HG02571 (cell line): ENCODE data around the gene TRPV4.

ENCODE experiments used
- ATAC-seq: cut with Tn5 transposase; IDR thresholded peaks from one replicate; pipeline ENCODE4 v1.9.1; 2021; ENCODE audit warnings: mild to moderate bottlenecking, moderate library complexity; ENCODE audit not compliant: unreplicated experiment

TRPV4 gene

GRCh38 chr12:109741970-109742703, 91.1 kb downstream of the TRPV4 start:
- no peak for ATAC-seq

- ATAC-seq = no peak
These were observed 91.8 kb downstream of the TRPV4 start for GRCh38 chr12:109741286-109741969.

GRCh38 chr12:109740694-109741245, 92.4 kb downstream of the TRPV4 start:
- no peak for ATAC-seq

GRCh38 chr12:109739747-109740693, 93.2 kb downstream of the TRPV4 start:
- no peak for ATAC-seq

GRCh38 chr12:109738878-109739665, 94.1 kb downstream of the TRPV4 start:
- ATAC-seq = no peak

- no peak for ATAC-seq
These were observed 95.0 kb downstream of the TRPV4 start for GRCh38 chr12:109738209-109738608.

GRCh38 chr12:109737631-109738030, 95.6 kb downstream of the TRPV4 start:
- ATAC-seq = no peak

- ATAC-seq = no peak
These were observed 96.1 kb downstream of the TRPV4 start for GRCh38 chr12:109737126-109737525.

GRCh38 chr12:109736552-109737108, 96.6 kb downstream of the TRPV4 start:
- ATAC-seq = no peak

- no peak for ATAC-seq
These were observed 97.2 kb downstream of the TRPV4 start for GRCh38 chr12:109735825-109736551.

GRCh38 chr12:109735051-109735521, 98.1 kb downstream of the TRPV4 start:
- no peak for ATAC-seq

GRCh38 chr12:109734219-109735000, 98.8 kb downstream of the TRPV4 start:
- no peak for ATAC-seq
